NCI-H510A (cell line): ENCODE data around the gene KDM5C.

ENCODE experiments used
- DNase-seq: peaks from one replicate; lab custom pipeline; 2025; lab: John Stamatoyannopoulos, UW

The KDM5C gene

GRCh38 chrX:53250556-53250955 lies 25.5 kb upstream of the KDM5C start:
- no peak for DNase-seq

DNA sequence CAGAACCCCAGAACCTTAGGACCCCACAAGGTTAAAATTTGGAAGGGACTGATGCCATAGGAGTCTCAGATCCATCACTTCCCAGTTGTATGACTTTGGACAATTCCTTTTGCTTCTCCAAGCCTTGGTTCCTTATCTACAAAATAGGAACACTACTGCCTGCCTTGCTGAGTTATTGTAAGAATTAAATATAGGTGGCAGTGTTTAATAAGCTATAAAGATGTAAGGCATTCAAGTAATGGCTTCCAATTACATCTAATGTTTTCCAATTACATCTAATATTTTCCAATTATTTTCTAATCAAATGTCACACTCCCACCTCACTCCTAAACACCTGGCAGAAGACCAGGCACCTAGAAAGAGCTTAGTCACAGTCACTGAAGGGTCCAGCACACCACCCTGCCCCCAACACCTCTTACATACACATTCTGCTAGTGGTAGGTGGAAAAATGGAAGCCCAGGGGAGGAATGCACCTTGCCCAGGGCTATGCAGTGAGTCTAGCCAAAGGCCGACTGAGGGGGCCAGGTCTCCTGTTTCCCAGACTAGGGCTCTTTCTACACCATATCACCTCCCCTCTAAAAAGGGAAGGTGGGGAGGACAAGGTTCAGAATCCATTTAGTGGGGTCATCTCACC lies 24.5 kb upstream of the KDM5C start:
- no peak for DNase-seq

DNA sequence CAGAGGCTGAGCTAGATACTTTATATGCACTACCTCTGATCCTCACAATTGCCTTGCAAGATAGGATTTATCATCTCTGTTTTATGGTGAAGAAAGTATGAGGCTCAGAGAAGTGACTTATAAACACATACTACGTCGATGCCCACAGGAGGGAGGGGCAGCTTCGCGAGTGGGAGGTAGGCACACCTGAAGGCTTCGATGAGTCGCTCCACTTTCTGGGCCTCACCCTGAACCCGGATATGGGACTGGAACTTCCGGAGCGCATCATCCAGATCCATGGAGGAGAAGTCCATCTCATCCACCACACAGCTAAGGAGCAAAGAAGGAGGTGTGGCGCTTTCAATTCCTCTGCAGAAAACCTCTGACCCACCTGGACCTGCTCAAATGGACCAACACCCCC lies 22.9 kb upstream of the KDM5C start:
- DNase-seq: no peak

GRCh38 chrX:53246231-53246630 lies 21.2 kb upstream of the KDM5C start:
- no peak for DNase-seq

GRCh38 chrX:53244610-53245009 lies 19.6 kb upstream of the KDM5C start:
- DNase-seq: no peak

GRCh38 chrX:53242310-53242709 lies 17.3 kb upstream of the KDM5C start:
- no peak for DNase-seq

DNA sequence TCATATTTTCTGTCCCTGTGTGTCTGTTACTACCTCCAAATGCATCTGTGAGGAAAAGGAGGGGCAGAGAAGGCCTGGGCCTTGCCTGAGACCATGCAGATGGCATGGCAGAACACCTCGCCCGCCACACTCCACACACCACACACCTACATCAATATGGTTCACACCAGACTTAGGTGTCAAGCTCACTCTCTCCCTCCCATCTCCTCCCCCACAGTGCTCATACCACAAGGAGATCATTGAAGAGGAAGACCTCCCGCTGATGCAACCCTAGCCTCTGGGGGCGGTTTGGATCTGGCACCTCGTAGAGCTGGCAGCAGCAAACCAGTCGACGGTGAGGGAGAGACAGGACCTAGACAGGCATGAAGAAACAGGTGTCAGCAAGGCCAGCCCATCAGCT lies 16.6 kb upstream of the KDM5C start:
- DNase-seq: no peak

GRCh38 chrX:53239474-53239873 lies 14.5 kb upstream of the KDM5C start:
- DNase-seq: no peak

GRCh38 chrX:53237056-53237455 lies 12.0 kb upstream of the KDM5C start:
- no peak for DNase-seq

DNA sequence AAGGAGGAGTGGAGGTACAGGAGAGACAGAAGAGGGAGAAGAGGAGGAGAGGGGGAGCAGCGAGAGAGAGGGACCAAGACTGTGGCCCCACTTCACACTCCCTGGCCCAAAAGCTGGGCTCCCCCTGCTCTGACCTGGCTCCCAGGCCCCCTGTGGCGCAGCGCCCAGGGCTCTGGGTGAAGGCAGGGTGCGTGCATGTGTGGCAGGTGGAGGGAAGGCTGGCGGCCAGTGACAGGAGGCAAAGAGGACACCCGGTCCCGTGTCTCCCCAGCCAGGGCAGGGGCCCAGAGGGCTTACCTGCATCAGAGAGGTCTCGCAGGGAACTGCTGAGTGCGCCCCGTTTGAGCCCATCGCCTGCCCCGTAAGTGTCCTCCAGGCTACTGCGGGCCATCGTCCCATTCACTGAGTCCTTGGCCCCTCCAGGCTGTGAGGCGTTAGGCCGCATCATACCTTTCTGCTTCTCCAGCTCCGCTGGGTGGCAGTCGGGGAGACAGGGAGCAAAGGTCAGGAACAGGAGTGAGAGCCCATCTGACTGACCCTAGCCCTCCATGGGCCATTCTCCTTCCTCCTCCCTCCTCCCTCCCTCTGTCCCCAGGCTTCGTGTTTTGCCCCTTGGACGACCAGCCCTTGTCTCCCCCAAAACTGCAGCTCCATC lies 11.1 kb upstream of the KDM5C start:
- DNase-seq: no peak

DNA sequence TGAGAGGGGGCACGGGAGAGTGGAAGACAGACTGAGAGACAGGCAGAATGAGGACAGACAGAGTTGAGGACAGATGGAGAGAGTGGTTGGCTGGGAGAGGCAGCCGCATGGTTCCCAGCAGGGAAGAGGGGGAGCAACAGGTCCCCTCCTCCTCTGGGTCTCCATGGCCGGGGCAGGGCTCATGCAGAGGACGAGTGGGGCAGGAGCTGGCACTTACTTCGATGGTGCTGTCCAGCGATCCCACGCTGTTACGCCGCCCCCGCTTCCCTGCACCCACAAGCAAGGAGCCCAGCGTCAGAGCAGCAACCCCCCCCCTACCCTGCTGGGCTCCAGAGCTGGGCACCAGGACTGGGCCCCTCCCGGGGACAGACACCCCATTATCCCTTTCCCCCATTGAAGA lies 10.6 kb upstream of the KDM5C start:
- DNase-seq: no peak

DNA sequence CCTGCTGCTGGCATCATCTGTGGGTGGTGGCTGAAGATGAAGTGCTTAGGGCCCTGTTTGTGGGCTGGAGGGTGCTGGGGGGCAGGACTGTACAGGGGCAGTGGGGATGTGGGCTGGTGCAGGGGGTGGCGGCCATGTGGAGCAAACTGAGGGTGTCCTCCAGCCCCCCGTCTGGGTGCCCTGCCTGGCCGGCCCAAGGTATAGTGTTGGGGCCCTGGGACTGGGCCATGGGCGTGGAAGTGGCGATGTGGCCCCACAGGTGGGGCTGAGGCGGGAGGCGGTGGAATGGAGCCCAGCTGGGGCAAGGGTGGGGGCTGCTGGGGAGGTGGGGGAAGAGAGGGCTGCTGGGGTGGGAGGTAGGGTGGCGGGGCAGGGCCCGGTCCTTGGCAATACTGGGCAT lies 9.5 kb upstream of the KDM5C start:
- DNase-seq: no peak

GRCh38 chrX:53233536-53233935 lies 8.5 kb upstream of the KDM5C start:
- DNase-seq: no peak

- DNase-seq: no peak
These were observed 5.1 kb upstream of the KDM5C start for GRCh38 chrX:53230116-53230515.

GRCh38 chrX:53227224-53227765 lies 2.3 kb upstream of the KDM5C start:
- DNase-seq: no peak

GRCh38 chrX:53223955-53224859 lies 800 bp downstream of the KDM5C start:
- DNase-seq: no peak

- no peak for DNase-seq
These were observed 1.8 kb downstream of the KDM5C start for GRCh38 chrX:53223068-53223693.

GRCh38 chrX:53211391-53211978 lies 13.5 kb downstream of the KDM5C start:
- DNase-seq: no peak

- DNase-seq: no peak
These were observed 28.3 kb downstream of the KDM5C start for GRCh38 chrX:53196678-53197077.

DNA sequence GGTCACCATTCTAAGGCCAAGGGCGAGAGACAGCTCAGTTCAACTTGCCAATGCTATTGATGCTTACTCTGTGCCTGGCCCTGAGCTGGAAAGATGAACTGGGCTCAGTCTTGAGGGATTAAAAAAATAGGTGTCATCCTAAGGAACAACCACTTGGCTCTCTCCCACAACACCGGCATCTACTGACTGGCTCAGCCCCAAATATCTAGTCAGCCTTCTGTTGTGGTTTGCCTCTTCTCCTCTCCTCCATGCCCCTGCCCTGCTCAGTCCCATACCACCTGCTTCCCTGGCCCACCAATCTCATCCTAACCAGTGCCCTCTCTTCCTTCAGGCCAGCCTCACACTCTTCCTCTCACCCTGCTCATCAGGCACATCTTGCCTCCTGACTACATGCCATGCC lies 29.6 kb downstream of the KDM5C start:
- DNase-seq: no peak

GRCh38 chrX:53194308-53194707 lies 30.7 kb downstream of the KDM5C start:
- no peak for DNase-seq

- DNase-seq: no peak
These were observed 31.9 kb downstream of the KDM5C start for GRCh38 chrX:53193093-53193492.
